Stimulated activated CD4-positive, alpha-beta T cell treated with anti-CD3 and anti-CD28 coated beads, Interleukin-1b, Interleukin-23, amount 100 ng/mL, for 24 hours (primary cell): ENCODE measurements around the gene PTK7.

ENCODE experiments used
- DNase-seq, 4 experiments: peaks; one replicate each; pipeline ENCODE4 v3.0.0-alpha.2; 2020; ENCODE audit warnings: low read depth in 4 of 4, low spot score in 1 of 4

The PTK7 gene

GRCh38 chr6:43142101-43142500 lies 66.0 kb downstream of the PTK7 start:
- no peak for DNase-seq

GRCh38 chr6:43143235-43144128 lies 67.4 kb downstream of the PTK7 start:
- peak; percentile 38 to 66 (median 58) for DNase-seq

- no peak for DNase-seq
These were observed 68.8 kb downstream of the PTK7 start for GRCh38 chr6:43144879-43145278.

DNA sequence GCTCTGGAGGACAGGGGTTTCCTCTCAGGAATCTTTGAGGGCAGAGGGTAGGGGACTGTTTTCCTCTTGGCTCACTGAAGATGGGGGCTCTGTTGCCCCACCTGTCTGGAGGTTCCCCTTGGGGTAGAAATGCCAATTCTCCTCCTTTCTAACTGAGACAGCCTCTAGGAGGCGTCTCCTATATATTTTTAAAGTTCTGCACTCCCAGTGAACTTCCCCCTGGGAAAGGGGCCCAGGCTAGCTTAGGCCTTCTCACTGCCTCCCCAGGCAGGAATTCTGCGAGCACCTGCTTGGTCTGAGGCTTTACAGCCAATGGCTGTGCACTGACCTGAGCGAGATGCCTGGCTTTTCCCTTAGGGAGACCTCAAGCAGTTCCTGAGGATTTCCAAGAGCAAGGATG lies 70.1 kb downstream of the PTK7 start:
- DNase-seq: no peak

- no peak for DNase-seq
These were observed 70.9 kb downstream of the PTK7 start for GRCh38 chr6:43146709-43147688.

DNA sequence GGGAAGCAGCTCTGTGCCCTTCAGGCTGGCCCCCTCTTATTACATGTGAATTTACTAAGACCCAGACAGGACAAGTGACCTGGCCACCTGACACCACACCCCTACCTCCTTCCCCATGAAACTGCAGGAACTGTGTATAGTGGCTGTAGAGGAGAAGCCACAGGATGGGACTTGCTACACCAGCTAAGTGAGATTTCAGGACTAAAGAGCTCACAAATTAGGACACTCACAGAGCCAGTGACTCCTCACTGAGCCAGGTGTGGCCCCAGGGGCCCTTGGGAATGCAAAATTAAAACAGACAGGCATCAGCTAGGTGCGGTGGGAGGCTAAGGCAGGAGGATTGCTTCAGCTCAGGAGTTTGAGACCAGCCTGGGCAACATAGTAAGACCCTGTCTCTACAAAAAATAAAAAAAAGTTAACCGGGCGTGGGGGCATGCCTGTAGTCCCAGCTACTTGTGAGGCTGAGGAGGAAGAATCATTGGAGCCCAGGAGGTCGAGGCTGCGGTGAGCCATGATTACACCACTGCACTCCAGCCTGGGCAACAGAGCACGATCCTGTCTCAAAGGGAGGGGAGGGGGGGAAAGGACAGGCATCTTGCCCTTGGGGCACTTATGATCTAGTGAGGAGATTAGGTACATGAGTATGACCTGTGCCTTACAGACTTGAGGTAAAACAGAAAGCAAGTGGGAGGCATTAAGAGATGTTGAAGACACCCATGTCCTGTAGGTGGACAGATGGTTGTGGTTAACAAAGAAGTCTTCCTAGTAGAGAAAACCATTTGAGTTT lies 71.8 kb downstream of the PTK7 start:
- DNase-seq: no peak

DNA sequence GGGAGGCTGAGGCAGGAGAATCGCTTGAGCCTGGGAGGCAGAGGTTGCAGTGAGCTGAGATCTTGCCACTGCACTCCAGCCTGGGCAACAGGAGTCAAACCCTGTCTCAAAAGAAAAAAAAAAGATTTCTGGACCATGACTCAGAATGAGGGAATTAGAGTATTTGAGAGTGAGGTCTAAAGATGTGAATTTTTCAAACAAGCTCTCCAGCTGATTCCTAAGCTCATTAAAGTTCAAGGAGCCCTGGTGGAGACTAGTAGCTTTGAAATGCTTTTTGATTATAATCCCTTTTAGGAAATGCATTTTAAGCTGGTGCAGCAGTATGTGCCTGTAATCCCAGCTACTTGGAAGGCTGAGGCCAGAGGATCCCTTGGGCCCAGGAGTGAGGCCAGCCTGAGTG lies 73.2 kb downstream of the PTK7 start:
- no peak for DNase-seq

- DNase-seq: no peak
These were observed 74.1 kb downstream of the PTK7 start for GRCh38 chr6:43150051-43150751.

DNA sequence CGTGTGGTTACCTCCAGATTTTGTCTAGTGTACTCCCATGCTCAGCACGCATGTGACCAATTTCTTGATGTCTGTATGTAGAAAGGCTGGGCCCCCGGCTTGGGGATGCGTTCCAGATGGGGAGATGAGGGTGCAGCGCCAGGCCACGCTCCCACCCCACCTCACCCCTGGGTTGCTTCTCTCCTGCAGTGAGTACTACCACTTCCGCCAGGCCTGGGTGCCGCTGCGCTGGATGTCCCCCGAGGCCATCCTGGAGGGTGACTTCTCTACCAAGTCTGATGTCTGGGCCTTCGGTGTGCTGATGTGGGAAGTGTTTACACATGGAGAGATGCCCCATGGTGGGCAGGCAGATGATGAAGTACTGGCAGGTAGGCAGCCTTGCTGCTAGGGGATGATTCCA lies 83.5 kb downstream of the PTK7 start:
- no peak for DNase-seq

DNA sequence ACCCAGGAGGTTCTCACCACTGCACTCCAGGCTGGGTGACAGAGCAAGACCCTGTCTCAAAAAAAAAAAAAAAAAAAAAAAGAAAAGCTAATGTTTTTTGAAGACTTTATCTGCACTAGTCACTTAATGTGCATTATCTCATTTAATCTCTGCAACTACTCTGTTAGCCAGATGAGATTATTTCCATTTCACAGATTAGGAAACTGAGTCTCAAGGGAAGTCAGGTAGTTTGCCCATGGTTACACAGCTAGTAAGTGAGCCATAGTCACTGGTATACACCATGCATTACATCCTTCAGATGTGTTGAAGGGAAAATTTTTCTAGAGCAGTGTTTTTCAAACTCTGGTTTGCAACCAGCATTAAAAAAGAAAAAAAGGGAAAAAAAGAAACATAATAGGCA lies 87.8 kb downstream of the PTK7 start:
- DNase-seq: no peak

DNA sequence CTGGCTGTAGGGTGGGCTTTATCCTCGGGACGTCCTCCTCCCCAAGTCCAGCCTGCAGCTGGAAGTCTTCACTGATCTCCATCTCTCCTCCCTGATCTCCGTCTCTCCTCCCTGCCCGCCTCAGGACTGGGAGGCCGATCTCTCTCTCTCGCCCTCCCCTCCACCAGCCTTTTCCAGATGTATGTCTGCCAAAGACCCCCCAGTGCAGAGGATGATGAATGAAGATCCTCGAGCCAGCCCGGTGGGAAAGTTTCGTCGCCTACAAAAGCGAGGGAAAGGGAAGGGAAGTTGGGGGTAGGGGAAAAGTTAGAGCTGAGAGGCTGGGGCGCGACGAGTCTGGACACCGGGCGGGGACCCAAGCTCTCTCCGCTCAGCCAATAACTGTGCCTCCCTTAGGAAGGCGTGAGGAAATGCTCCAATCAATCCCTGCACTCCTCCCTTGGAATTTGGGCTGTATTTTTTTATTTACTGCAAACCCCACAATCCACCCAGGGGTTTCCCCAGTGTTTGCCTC lies 94.4 kb downstream of the PTK7 start:
- no peak for DNase-seq

DNA sequence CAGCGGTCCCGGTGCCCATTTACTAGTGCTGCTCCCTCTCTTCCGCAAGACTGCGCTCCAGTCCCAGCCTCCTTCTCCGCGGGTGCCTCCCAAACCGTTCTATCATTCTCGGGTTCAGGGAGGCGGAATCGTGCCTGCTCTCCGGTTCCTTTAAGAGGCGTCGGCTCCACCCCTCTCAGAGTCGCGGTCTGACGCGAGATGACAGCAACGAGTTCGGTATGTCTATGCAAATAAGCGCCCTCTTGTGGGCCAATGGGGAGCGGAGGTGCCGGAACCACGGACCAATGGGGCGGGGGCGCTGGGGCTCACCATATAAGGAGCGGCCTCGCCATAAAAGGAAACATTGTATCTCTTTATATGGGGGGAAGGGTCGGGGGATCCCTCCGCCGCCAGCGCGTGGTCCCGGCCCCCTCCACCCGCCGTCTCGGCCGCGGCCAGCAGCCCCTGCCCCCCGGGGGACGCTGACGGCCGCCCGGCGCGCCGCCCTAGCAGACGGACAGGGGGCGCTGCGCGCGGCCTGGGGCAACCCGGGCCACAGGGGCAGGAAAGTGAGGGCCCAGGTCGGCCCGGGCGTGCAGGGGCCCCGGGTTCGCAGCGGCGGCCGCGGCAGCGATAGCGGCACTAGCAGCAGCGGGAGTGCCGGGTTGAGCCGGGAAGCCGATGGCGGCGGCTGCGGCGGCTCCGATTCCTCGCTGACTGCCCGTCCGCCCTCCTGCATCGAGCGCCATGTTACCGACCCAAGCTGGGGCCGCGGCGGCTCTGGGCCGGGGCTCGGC lies 95.0 kb downstream of the PTK7 start, which contains the start of gene SRF:
Gene SRF (plus strand): TSS at position 339 of the 776 bp plus-strand sequence. CDS start 388 bp downstream, at position 727.
- peak; percentile 93 to 99 (median 98) for DNase-seq

DNA sequence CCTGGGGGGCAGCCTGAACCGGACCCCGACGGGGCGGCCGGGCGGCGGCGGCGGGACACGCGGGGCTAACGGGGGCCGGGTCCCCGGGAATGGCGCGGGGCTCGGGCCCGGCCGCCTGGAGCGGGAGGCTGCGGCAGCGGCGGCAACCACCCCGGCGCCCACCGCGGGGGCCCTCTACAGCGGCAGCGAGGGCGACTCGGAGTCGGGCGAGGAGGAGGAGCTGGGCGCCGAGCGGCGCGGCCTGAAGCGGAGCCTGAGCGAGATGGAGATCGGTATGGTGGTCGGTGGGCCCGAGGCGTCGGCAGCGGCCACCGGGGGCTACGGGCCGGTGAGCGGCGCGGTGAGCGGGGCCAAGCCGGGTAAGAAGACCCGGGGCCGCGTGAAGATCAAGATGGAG lies 95.6 kb downstream of the PTK7 start:
- DNase-seq: peak in 2 of 4 experiments; percentile 24 to 25

GRCh38 chr6:43172104-43173007 lies 96.2 kb downstream of the PTK7 start:
- DNase-seq: peak in 2 of 4 experiments; percentile 39 to 57

- DNase-seq: no peak
These were observed 97.6 kb downstream of the PTK7 start for GRCh38 chr6:43173591-43174262.

DNA sequence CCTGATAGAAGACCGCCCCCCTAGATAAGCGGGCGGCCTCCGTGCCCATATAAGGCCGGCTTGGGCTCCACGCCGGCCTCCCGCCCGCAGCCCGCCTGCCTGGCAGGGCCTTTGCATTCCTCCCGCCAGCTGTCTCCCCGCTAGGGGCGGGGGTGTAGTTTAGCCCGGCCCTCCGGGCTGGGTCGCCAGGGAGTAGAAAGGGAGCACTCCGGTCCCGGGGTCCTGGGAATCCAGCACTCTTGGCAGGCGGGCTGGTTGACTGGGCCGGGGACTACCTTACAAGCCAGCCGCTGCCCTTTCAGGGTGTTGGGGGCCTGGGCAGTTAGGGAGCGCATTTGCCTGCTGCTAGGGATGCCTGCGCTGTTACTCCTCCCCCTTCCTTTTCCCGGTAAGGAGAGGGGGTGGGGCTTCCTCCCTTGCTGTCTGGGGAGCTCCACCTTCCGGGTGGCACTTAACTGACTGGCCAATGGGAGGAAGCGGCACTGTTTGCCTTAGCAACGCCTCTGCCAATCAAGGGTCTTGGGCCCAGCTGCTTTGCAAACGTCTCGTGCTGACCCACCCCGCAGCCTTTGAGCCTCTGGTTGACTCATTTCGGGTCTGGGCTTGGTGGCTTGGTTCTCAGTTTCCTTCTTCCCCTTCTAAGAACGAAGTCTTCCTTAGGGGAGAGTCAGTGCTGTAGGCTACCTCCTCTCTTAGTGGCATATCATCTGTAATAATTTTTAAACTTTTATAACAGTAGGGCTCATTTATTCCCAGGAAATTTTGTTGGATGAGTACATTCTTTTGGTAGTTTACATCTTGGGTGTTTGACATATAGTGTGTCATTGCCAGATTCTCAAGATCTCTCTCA lies 98.4 kb downstream of the PTK7 start:
- DNase-seq: peak; percentile 72 to 95 (median 83)
